Measurements from ENCODE around the gene NPPA.

The NPPA gene

GRCh38 chr1:11879311-11880180, 32.0 kb upstream of the NPPA start:
- DNase-seq (ENCODE audit: low read depth), result no peak
- no peak overlapping the region for H3K4me3 ChIP-seq (ENCODE audit: low read depth, low read length)
- no peak for TF ChIP-seq CTCF (conservative IDR thresholded peaks at IDR 0.05; ENCODE audit: low read depth, low read length)

- H3K4me3 ChIP-seq (ENCODE audit: low read depth, low read length), result no peak overlapping the region
- no peak for DNase-seq (ENCODE audit: low read depth)
- TF ChIP-seq CTCF (conservative IDR thresholded peaks at IDR 0.05; ENCODE audit: low read depth, low read length), result no peak
Observed at GRCh38 chr1:11878891-11879190, 31.3 kb upstream of the NPPA start.

GRCh38 chr1:11878081-11878890, 30.7 kb upstream of the NPPA start:
- H3K4me3 ChIP-seq (ENCODE audit: low read depth, low read length), result no peak overlapping the region
- no peak for DNase-seq (ENCODE audit: low read depth)
- no peak for TF ChIP-seq CTCF (conservative IDR thresholded peaks at IDR 0.05; ENCODE audit: low read depth, low read length)

GRCh38 chr1:11877074-11877473, 29.5 kb upstream of the NPPA start:
- no peak overlapping the region for H3K4me3 ChIP-seq (ENCODE audit: low read depth, low read length)
- TF ChIP-seq CTCF (conservative IDR thresholded peaks at IDR 0.05; ENCODE audit: low read depth, low read length), result no peak

GRCh38 chr1:11875094-11875493, 27.5 kb upstream of the NPPA start:
- no peak for TF ChIP-seq CTCF (conservative IDR thresholded peaks at IDR 0.05; ENCODE audit: low read depth, low read length)
- no peak for DNase-seq (ENCODE audit: low read depth)
- H3K4me3 ChIP-seq (ENCODE audit: low read depth, low read length), result no peak overlapping the region

More at GRCh38 chr1:11877074-11877473, 29.5 kb upstream of the NPPA start:
- DNase-seq (ENCODE audit: low read depth), result no peak

GRCh38 chr1:11874624-11875023, 27.0 kb upstream of the NPPA start:
- H3K4me3 ChIP-seq (ENCODE audit: low read depth, low read length), result no peak overlapping the region
- DNase-seq (ENCODE audit: low read depth), result no peak
- no peak for TF ChIP-seq CTCF (conservative IDR thresholded peaks at IDR 0.05; ENCODE audit: low read depth, low read length)

Data from choroid plexus epithelial cell (primary cell).